ENCODE results near the gene NHS. TPM values are rescaled to one million over a fixed set of nuclear protein-coding genes. Genes with fewer than 3 reads are reported as not detected.

Gene NHS
- polyA plus RNA-seq, 10 donors, result 1.4 to 2.7 (median 2.2) TPM

GRCh38 chrX:17779434-17779833 is 404.4 kb downstream of the NHS start:
- no peak for DNase-seq

Data from muscle of back (tissue), 11 donors.